Adipocyte (in vitro differentiated cells): Measurements from ENCODE around the gene KATNAL2.

ENCODE experiments used
- DNase-seq: peaks from one replicate; pipeline ENCODE4 v3.0.0-alpha.2; 2015; ENCODE audit warnings: low read depth
- H3K27me3 ChIP-seq: replicated peaks from 2 replicates; pipeline ENCODE4 v1.7.0; 2013; ENCODE audit warnings: mild to moderate bottlenecking, low read length, moderate library complexity; ENCODE audit not compliant: control insufficient read depth, insufficient read depth
- H3K36me3 ChIP-seq: 2 replicates; pipeline ENCODE4 v1.7.0; 2013; ENCODE audit warnings: low read length, mild to moderate bottlenecking, moderate library complexity; ENCODE audit not compliant: control insufficient read depth, insufficient read depth, severe bottlenecking
- H3K4me1 ChIP-seq: 2 replicates; pipeline ENCODE4 v1.7.0; 2013; ENCODE audit warnings: mild to moderate bottlenecking, low read length, moderate library complexity; ENCODE audit not compliant: control insufficient read depth, insufficient read depth
- H3K4me3 ChIP-seq: 2 replicates; pipeline ENCODE4 v1.7.0; 2013; ENCODE audit warnings: mild to moderate bottlenecking, low read length, moderate library complexity
- H3K9ac ChIP-seq: 2 replicates; pipeline ENCODE4 v1.7.0; 2013; ENCODE audit warnings: mild to moderate bottlenecking, low read length, moderate library complexity
- H3K9me3 ChIP-seq: 2 replicates; pipeline ENCODE4 v1.7.0; 2013; ENCODE audit warnings: mild to moderate bottlenecking, low read length, moderate library complexity; ENCODE audit not compliant: control insufficient read depth

The KATNAL2 gene

GRCh38 chr18:46899274-46899948 lies 18.0 kb upstream of the KATNAL2 start:
- no peaks in the 10 kb centered on the region for H3K36me3 ChIP-seq
- H3K9me3 ChIP-seq, result no peaks in the 10 kb centered on the region
- no peaks in the 10 kb centered on the region for H3K27me3 ChIP-seq
- no peak overlapping the region for H3K4me3 ChIP-seq
- DNase-seq, result no peak
- no peak overlapping the region for H3K9ac ChIP-seq
- peaks cover 7% of the 10 kb centered on the region for H3K4me1 ChIP-seq

GRCh38 chr18:46903406-46903805 lies 14.0 kb upstream of the KATNAL2 start:
- Histone ChIP-seq H3K9ac (no peak overlapping the region), H3K27me3 (no peaks in the 10 kb centered on the region), H3K4me1 (no peaks in the 10 kb centered on the region), H3K9me3 (no peaks in the 10 kb centered on the region), H3K4me3 (no peak overlapping the region), H3K36me3 (no peaks in the 10 kb centered on the region)
- no peak for DNase-seq

GRCh38 chr18:46909497-46909896 lies 7.9 kb upstream of the KATNAL2 start:
- Histone ChIP-seq H3K9me3 (no peaks in the 10 kb centered on the region), H3K9ac (no peak overlapping the region), H3K27me3 (no peaks in the 10 kb centered on the region), H3K36me3 (no peaks in the 10 kb centered on the region), H3K4me3 (no peak overlapping the region), H3K4me1 (no peaks in the 10 kb centered on the region)
- DNase-seq, result no peak

GRCh38 chr18:46910856-46911255 lies 6.5 kb upstream of the KATNAL2 start:
- DNase-seq, result no peak
- no peaks in the 10 kb centered on the region for H3K9me3 ChIP-seq

GRCh38 chr18:46915800-46916550 lies 1.4 kb upstream of the KATNAL2 start:
- Histone ChIP-seq H3K9me3 (no peaks in the 10 kb centered on the region), H3K36me3 (no peaks in the 10 kb centered on the region), H3K9ac (peak overlapping the region; percentile 95), H3K4me1 (peaks cover 11% of the 10 kb centered on the region), H3K4me3 (peak overlapping the region; percentile 86), H3K27me3 (no peaks in the 10 kb centered on the region)
- DNase-seq, result peak; percentile 16

More at GRCh38 chr18:46910856-46911255, 6.5 kb upstream of the KATNAL2 start:
- no peak overlapping the region for H3K4me3 ChIP-seq
- H3K4me1 ChIP-seq, result peaks cover 8% of the 10 kb centered on the region
- H3K36me3 ChIP-seq, result no peaks in the 10 kb centered on the region
- no peak overlapping the region for H3K9ac ChIP-seq
- no peaks in the 10 kb centered on the region for H3K27me3 ChIP-seq

GRCh38 chr18:46916551-46917107 lies 773 bp upstream of the KATNAL2 start:
- DNase-seq, result peak; percentile 56
- peak overlapping the region; percentile 86 for H3K4me3 ChIP-seq
- peaks cover 11% of the 10 kb centered on the region for H3K4me1 ChIP-seq

GRCh38 chr18:46917803-46918600 lies 600 bp downstream of the KATNAL2 start:
- peaks cover 11% of the 10 kb centered on the region for H3K4me1 ChIP-seq
- H3K36me3 ChIP-seq, result no peaks in the 10 kb centered on the region
- H3K4me3 ChIP-seq, result peak overlapping the region; percentile 86
- no peaks in the 10 kb centered on the region for H3K9me3 ChIP-seq
- no peaks in the 10 kb centered on the region for H3K27me3 ChIP-seq
- DNase-seq, result peak; percentile 62
- H3K9ac ChIP-seq, result peak overlapping the region; percentile 95

More at GRCh38 chr18:46916551-46917107, 773 bp upstream of the KATNAL2 start:
- Histone ChIP-seq H3K9me3 (no peaks in the 10 kb centered on the region), H3K9ac (peak overlapping the region; percentile 95), H3K36me3 (no peaks in the 10 kb centered on the region), H3K27me3 (no peaks in the 10 kb centered on the region)

- Histone ChIP-seq H3K4me1 (peaks cover 11% of the 10 kb centered on the region), H3K9ac (no peak overlapping the region), H3K4me3 (no peak overlapping the region), H3K9me3 (no peaks in the 10 kb centered on the region), H3K27me3 (no peaks in the 10 kb centered on the region), H3K36me3 (no peaks in the 10 kb centered on the region)
- no peak for DNase-seq
These were observed 2.7 kb downstream of the KATNAL2 start for GRCh38 chr18:46920067-46920466.

- H3K4me1 ChIP-seq, result peaks cover 6% of the 10 kb centered on the region
- no peak for DNase-seq
- H3K9ac ChIP-seq, result no peak overlapping the region
- no peak overlapping the region for H3K4me3 ChIP-seq
- no peaks in the 10 kb centered on the region for H3K9me3 ChIP-seq
- no peaks in the 10 kb centered on the region for H3K36me3 ChIP-seq
- H3K27me3 ChIP-seq, result no peaks in the 10 kb centered on the region
These were observed 3.3 kb downstream of the KATNAL2 start for GRCh38 chr18:46920653-46921052.

- peak overlapping the region; percentile 22 for H3K9ac ChIP-seq
- H3K27me3 ChIP-seq, result no peaks in the 10 kb centered on the region
- peak; percentile 85 for DNase-seq
- H3K9me3 ChIP-seq, result no peaks in the 10 kb centered on the region
- H3K4me3 ChIP-seq, result peak overlapping the region; percentile 43
- H3K4me1 ChIP-seq, result peaks cover 22% of the 10 kb centered on the region
- no peaks in the 10 kb centered on the region for H3K36me3 ChIP-seq
These were observed 22.0 kb downstream of the KATNAL2 start for GRCh38 chr18:46939337-46939963.
